C4-2B (cell line): Measurements from ENCODE around the gene PPP1R12B.
"Not testable (repeated sequence)": the region's sequence is repeated elsewhere in the genome, so short reads cannot be mapped to it uniquely, and the experiment has no call there.

Source experiments
- CTCF ChIP-seq: fragments of 450-650 bp; conservative IDR thresholded peaks from 2 replicates; pipeline ENCODE4 v1.5.1; 2017; ENCODE audit warnings: mild to moderate bottlenecking
- ZFX ChIP-seq: fragments of 450-650 bp; IDR thresholded peaks from 2 replicates; pipeline ENCODE4 v1.6.1; 2017

- TF ChIP-seq CTCF, ZFX: not testable (repeated sequence)
Observed at GRCh38 chr1:202553078-202553477, 204.6 kb downstream of the PPP1R12B start.
